SK-N-SH (cell line): ENCODE results near the gene TBCD. TPM values are rescaled to one million over a fixed set of nuclear protein-coding genes. Genes with fewer than 3 reads are reported as not detected.

Experiments
- CTCF ChIA-PET: fragments of 300-600, 350-600 bp; formaldehyde crosslinking; extraction: SDS; loops from one replicate; lab custom pipeline; 2021; lab: Yijun Ruan, JAX
- POLR2A ChIA-PET: fragments of 350-600 bp; sonication (Branson Sonifier 250); formaldehyde crosslinking; extraction: SDS; loops from one replicate; lab custom pipeline; 2020; ENCODE audit warnings: antibody characterized with exemption, inconsistent platforms; lab: Yijun Ruan, JAX
- DNase-seq: peaks from one replicate; pipeline ENCODE4 v3.0.0; 2012
- H2AFZ ChIP-seq: fragments of 200-600 bp; sonication (generic); 2 replicates; pipeline ENCODE4 v1.8.1; 2016; ENCODE audit warnings: antibody characterized with exemption, mild to moderate bottlenecking, low read depth
- H3F3A ChIP-seq: fragments of 200-600 bp; sonication (generic); replicated peaks from 2 replicates; pipeline ENCODE3; 2016; ENCODE audit warnings: antibody characterized with exemption, mild to moderate bottlenecking; ENCODE audit not compliant: insufficient read depth
- H3K27ac ChIP-seq, 2 experiments: fragments of 200-500 bp in 1 of 2; fragments of 200-600 bp in 1 of 2; sonication (Bioruptor generic) in 1 of 2; sonication (generic), shearing (Covaris generic) in 1 of 2; 2 replicates each; pipeline versions ENCODE4 v1.5.1 to v1.6.1; 2014 to 2016; ENCODE audit warnings: low read depth in 2 of 2, inconsistent platforms in 1 of 2, low read length in 1 of 2, mild to moderate bottlenecking in 1 of 2, mixed read lengths in 1 of 2
- H3K27me3 ChIP-seq: fragments of 200-600 bp; sonication (generic), shearing (Covaris generic); 2 replicates; pipeline ENCODE4 v1.6.1; 2016; ENCODE audit warnings: mixed run types; ENCODE audit not compliant: insufficient read depth
- H3K36me3 ChIP-seq, 2 experiments: fragments of 200-500 bp in 1 of 2; fragments of 200-600 bp in 1 of 2; sonication (Bioruptor generic) in 1 of 2; sonication (generic) in 1 of 2; replicated peaks in 1 of 2; 2 replicates each; pipeline versions ENCODE3 to v1.5.1; 2014 to 2016; ENCODE audit warnings: low read length in 1 of 2, mild to moderate bottlenecking in 1 of 2; ENCODE audit not compliant: insufficient read depth in 2 of 2, control insufficient read depth in 1 of 2
- H3K4me1 ChIP-seq, 2 experiments: fragments of 200-500 bp in 1 of 2; fragments of 200-600 bp in 1 of 2; sonication (Bioruptor generic) in 1 of 2; sonication (generic), shearing (Covaris generic) in 1 of 2; 2 replicates each; pipeline versions ENCODE4 v1.5.1 to v1.6.1; 2014 to 2016; ENCODE audit warnings: low read depth in 1 of 2, low read length in 1 of 2, mixed run types in 1 of 2; ENCODE audit not compliant: insufficient read depth in 2 of 2, control insufficient read depth in 1 of 2
- H3K4me2 ChIP-seq: fragments of 200-600 bp; sonication (generic), shearing (Covaris generic); 2 replicates; pipeline ENCODE4 v1.6.1; 2017; ENCODE audit warnings: mixed run types
- H3K4me3 ChIP-seq, 2 experiments: fragments of 200-500 bp in 1 of 2; fragments of 200-600 bp in 1 of 2; sonication (Bioruptor generic) in 1 of 2; sonication (generic), shearing (Covaris generic) in 1 of 2; 2 replicates each; pipeline versions ENCODE4 v1.5.1 to v1.8.1; 2014 to 2016; ENCODE audit warnings: low read depth in 2 of 2, inconsistent platforms in 1 of 2, low read length in 1 of 2, mild to moderate bottlenecking in 1 of 2, mixed read lengths in 1 of 2, moderate library complexity in 1 of 2
- H3K79me2 ChIP-seq: fragments of 200-600 bp; sonication (generic); 2 replicates; pipeline ENCODE4 v1.8.1; 2017; ENCODE audit warnings: mild to moderate bottlenecking; ENCODE audit not compliant: insufficient read depth
- H3K9ac ChIP-seq: fragments of 200-600 bp; sonication (generic); 2 replicates; pipeline ENCODE4 v1.6.1; 2017; ENCODE audit warnings: mixed run types
- H3K9me2 ChIP-seq: fragments of 200-600 bp; sonication (generic); 2 replicates; pipeline ENCODE4 v1.6.1; 2017; ENCODE audit warnings: mixed run types
- H3K9me3 ChIP-seq: fragments of 200-600 bp; sonication (generic); 2 replicates; pipeline ENCODE4 v1.6.1; 2017; ENCODE audit warnings: mixed run types, mild to moderate bottlenecking, moderate library complexity
- H4K20me1 ChIP-seq: fragments of 200-600 bp; sonication (generic); 2 replicates; pipeline ENCODE4 v1.6.1; 2017; ENCODE audit warnings: mild to moderate bottlenecking, mixed run types; ENCODE audit not compliant: insufficient read depth
- EP300 ChIP-seq, 2 experiments: IDR thresholded peaks; 2 replicates each; pipeline versions ENCODE4 v1.4.0 to v1.6.1; 2012; ENCODE audit warnings: borderline replicate concordance in 1 of 2, low read depth in 1 of 2, low read length in 1 of 2
- FOXM1 ChIP-seq: IDR thresholded peaks from 2 replicates; pipeline ENCODE4 v1.4.0; 2012; ENCODE audit warnings: low read depth, mild to moderate bottlenecking
- GATA2 ChIP-seq: sonication (generic); formaldehyde crosslinking; IDR thresholded peaks from 2 replicates; pipeline ENCODE4 v1.5.0; 2020; ENCODE audit warnings: mild to moderate bottlenecking, missing genetic modification reagents
- IRF3 ChIP-seq: fragments of 150-350 bp; IDR thresholded peaks from 2 replicates; pipeline ENCODE4 v1.6.1; 2016; ENCODE audit warnings: mild to moderate bottlenecking, low read depth, low read length
- MXI1 ChIP-seq: IDR thresholded peaks from 2 replicates; pipeline ENCODE4 v1.6.1; 2012; ENCODE audit warnings: mild to moderate bottlenecking, low read depth, low read length, improper control_type of control experiment
- NFIC ChIP-seq: IDR thresholded peaks from 2 replicates; pipeline ENCODE4 v1.4.0; 2012; ENCODE audit warnings: borderline replicate concordance
- PBX3 ChIP-seq: IDR thresholded peaks from 2 replicates; pipeline ENCODE4; 2012
- RAD21 ChIP-seq: IDR thresholded peaks from 2 replicates; pipeline ENCODE4 v1.6.1; 2012; ENCODE audit warnings: mild to moderate bottlenecking, low read length
- REST ChIP-seq: IDR thresholded peaks from 2 replicates; pipeline ENCODE4 v1.6.1; 2012; ENCODE audit warnings: mild to moderate bottlenecking, low read depth, low read length, moderate library complexity
- RFX5 ChIP-seq: IDR thresholded peaks from 2 replicates; pipeline ENCODE4 v1.6.1; 2012; ENCODE audit warnings: mild to moderate bottlenecking, improper control_type of control experiment, low read length
- USF2 ChIP-seq: fragments of 150-350 bp; IDR thresholded peaks from 2 replicates; pipeline ENCODE4 v1.6.1; 2017; ENCODE audit warnings: antibody characterized with exemption, low read length, low read depth, borderline replicate concordance
- WGBS: methylation state at CpG from one replicate; pipeline ENCODE4 v1.1.6; 2017; ENCODE audit warnings: low lambda C conversion rate; 5-methylcytosine and 5-hydroxymethylcytosine counted together
- polyA plus RNA-seq, 3 experiments: library from polyadenylated mRNA; depleted of rRNA; stranded (reverse); fragments of >200 nt; gene quantifications; 2 replicates each; pipeline ENCODE4 v1.2.3, GENCODE V29; 2012

Gene TBCD
- polyA plus RNA-seq, 1 of the 3 experiments (the other 2 are of a cell fraction), result 107 TPM

- TF ChIP-seq IRF3 (no peak), NFIC (no peak), MXI1 (no peak), EP300 (IDR thresholded peaks at IDR 0.05; ENCODE audit: borderline replicate concordance in 1 of 2, low read depth in 1 of 2, low read length in 1 of 2) (no peak)
- Histone ChIP-seq H3K4me2 (no peak overlapping the region), H3K4me3 (no peak overlapping the region), H3K4me1 (peaks cover 0 to 4% of the 10 kb centered on the region in 2 experiments; a peak in 1 of 4 replicates), H3K79me2 (no peaks in the 10 kb centered on the region), H3K27me3 (no peaks in the 10 kb centered on the region), H4K20me1 (no peaks in the 10 kb centered on the region; the same call in 1 of the 2 replicates), H3K9ac (no peak overlapping the region), H3K36me3 (peaks cover 23 to 35% of the 10 kb centered on the region in 2 experiments), H2AFZ (no peak overlapping the region), H3K27ac (no peak overlapping the region), H3K9me3 (no peaks in the 10 kb centered on the region), H3K9me2 (no peaks in the 10 kb centered on the region), H3F3A (no peaks in the 10 kb centered on the region)
- DNase-seq, result no peak
- ChIA-PET CTCF (interaction anchor here (1.4 to 2.0 kb wide), 2 partner anchors 8 to 10 kb away, joined by 3 to 6 read pairs; no protein-coding TSS in a partner anchor), POLR2A (no interaction called here)
- WGBS, result 97% methylated on average over 17 of the region's 17 CpGs
Observed at GRCh38 chr17:82812601-82813000, 60.7 kb downstream of the TBCD start.

DNA sequence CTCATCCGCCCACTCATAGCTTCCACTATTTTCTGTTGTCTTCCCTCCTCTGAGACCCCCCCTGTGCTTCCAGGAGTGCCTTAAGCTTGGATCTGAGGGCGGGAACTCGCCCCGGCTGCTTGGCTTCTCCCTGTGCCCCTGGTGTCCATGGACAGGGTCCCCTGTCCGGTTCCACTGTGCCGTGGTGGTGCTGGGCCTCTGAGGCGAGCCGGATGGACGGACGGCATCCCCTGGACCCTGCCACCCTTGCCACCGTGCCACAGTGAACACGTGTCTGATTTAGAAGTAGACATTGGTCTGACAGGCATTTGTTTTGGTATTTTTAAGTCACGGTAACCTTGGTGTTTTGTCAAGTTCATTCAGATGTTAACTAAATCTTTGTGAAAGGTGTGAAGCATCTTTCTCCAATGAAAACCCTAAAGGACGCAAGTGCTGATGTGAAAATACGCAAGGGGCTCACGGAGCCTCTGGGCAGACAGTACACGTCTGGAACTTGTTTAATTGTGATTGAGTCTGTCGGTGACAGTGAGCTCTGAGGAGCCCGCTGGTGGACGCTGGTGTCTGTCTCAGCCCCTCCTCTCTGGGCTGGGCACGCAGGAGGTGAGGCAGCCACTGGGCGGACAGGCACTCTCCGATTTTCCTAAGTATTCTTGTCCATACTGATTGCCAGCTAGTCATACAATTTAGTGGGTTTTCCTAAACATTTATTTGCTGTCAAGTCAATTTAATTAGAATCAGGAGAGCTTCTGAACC is 61.6 kb downstream of the TBCD start:
- POLR2A ChIA-PET, result no interaction called here
- peaks cover 0 to 4% of the 10 kb centered on the region in 2 experiments; a peak in 1 of 4 replicates for H3K4me1 ChIP-seq
- no peaks in the 10 kb centered on the region for H3K27me3 ChIP-seq
- no peaks in the 10 kb centered on the region; the same call in 1 of the 2 replicates for H4K20me1 ChIP-seq
- TF ChIP-seq FOXM1, result no peak
- TF ChIP-seq RFX5, result no peak
- CTCF ChIA-PET, result interaction anchor here (1.4 to 2.0 kb wide), 3 partner anchors 9 to 11 kb away, joined by 3 to 6 read pairs (median 4); no protein-coding TSS in a partner anchor
- no peaks in the 10 kb centered on the region for H3K9me3 ChIP-seq
- no peak overlapping the region for H3K4me2 ChIP-seq
- no peak overlapping the region for H3K9ac ChIP-seq
- peaks cover 30 to 32% of the 10 kb centered on the region in 2 experiments for H3K36me3 ChIP-seq
- no peak overlapping the region for H3K27ac ChIP-seq
- no peaks in the 10 kb centered on the region for H3F3A ChIP-seq
- H3K79me2 ChIP-seq, result no peaks in the 10 kb centered on the region
- no peak overlapping the region for H3K4me3 ChIP-seq
- no peak overlapping the region for H2AFZ ChIP-seq
- no peak for DNase-seq
- H3K9me2 ChIP-seq, result no peaks in the 10 kb centered on the region
- WGBS, result 90% methylated on average over 23 of the region's 23 CpGs

DNA sequence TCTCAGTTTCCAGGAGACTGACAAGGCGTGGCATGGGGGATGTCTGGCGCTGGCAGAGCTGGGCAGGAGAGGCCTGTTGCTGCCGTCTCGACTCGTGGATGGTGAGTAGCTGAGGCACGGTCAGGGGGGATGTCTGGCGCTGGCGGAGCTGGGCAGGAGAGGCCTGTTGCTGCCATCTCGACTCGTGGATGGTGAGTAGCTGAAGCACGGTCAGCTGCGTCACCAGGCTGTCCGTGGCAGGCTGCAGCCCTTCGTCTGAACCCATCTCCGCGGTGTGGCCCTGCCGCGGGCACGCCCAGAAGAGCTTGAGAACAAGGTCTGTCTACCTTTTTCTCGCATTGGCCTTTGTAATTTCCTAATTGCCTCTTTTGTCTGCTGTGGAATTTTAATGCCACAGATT is 63.0 kb downstream of the TBCD start:
- no peak overlapping the region for H3K27ac ChIP-seq
- no peaks in the 10 kb centered on the region for H3K27me3 ChIP-seq
- no peaks in the 10 kb centered on the region for H3K9me3 ChIP-seq
- H3K4me1 ChIP-seq, result no peaks in the 10 kb centered on the region
- ChIA-PET CTCF (interaction anchor here (1.5 to 1.6 kb wide), 2 partner anchors 9 to 33 kb away, joined by 4 to 6 read pairs; no protein-coding TSS in a partner anchor), POLR2A (no interaction called here)
- H3K9me2 ChIP-seq, result no peaks in the 10 kb centered on the region
- no peak overlapping the region for H3K4me2 ChIP-seq
- TF ChIP-seq GATA2 (CRISPR knock-in tag), result no peak
- TF ChIP-seq USF2, result no peak
- TF ChIP-seq REST, result no peak
- TF ChIP-seq IRF3, result no peak
- TF ChIP-seq PBX3, result no peak
- TF ChIP-seq RAD21, result no peak
- DNase-seq, result no peak
- peaks cover 30 to 46% of the 10 kb centered on the region in 2 experiments for H3K36me3 ChIP-seq
- H3K4me3 ChIP-seq, result no peak overlapping the region
- no peaks in the 10 kb centered on the region for H3F3A ChIP-seq
- WGBS, result 99% methylated on average over 20 of the region's 20 CpGs
- H3K79me2 ChIP-seq, result no peaks in the 10 kb centered on the region
- no peak overlapping the region for H2AFZ ChIP-seq
- no peaks in the 10 kb centered on the region; the same call in 1 of the 2 replicates for H4K20me1 ChIP-seq
- H3K9ac ChIP-seq, result no peak overlapping the region
